DMS153 treated with DMSO at 0.1 percent for 48 hours (cell line): ENCODE results near the gene RHBDD2.
"Not testable (repeated sequence)": the region's sequence is repeated elsewhere in the genome, so short reads cannot be mapped to it uniquely, and the experiment has no call there.

Experiments
- DNase-seq: peaks from one replicate; lab custom pipeline; 2025; ENCODE audit not compliant: unreplicated experiment; lab: John Stamatoyannopoulos, UW

RHBDD2 gene

DNA sequence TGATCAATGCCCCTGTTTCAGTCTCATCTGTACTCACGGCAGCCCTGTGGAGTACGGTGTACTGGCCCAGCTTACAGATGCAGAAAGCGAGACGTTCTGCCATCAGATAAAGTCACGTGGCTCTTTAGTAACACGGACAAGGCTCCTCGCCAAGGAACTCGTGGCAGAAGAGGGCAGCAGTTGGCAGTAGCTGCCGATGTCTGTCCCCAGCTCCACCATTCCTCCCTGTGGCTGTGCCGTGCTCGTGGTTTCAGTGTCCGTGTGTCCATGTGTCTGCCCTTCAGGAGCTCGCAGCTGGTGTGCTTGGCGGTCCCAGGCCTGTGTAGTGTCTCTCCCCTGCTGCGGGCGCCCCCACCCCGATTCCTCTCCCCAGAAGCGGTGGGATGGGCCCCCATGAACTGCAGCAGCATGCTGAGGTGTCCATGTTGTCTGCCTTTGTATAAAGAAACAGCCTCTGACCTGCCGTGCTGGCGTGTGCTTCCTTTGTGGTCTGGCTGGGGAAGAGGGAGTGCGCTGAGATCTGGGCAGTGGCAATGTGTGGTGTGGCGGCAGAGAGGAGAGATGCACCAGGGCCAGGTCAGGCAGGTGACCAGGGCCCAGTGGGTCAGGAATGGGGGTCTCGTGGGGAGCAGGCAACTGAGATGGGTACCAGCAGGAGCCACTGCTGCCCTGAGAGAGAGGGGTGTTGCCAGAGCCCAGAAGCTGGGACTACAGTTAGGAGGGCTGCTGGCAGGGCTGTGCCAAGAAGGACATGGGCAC lies 9.8 kb downstream of the RHBDD2 start:
- no peak for DNase-seq

DNA sequence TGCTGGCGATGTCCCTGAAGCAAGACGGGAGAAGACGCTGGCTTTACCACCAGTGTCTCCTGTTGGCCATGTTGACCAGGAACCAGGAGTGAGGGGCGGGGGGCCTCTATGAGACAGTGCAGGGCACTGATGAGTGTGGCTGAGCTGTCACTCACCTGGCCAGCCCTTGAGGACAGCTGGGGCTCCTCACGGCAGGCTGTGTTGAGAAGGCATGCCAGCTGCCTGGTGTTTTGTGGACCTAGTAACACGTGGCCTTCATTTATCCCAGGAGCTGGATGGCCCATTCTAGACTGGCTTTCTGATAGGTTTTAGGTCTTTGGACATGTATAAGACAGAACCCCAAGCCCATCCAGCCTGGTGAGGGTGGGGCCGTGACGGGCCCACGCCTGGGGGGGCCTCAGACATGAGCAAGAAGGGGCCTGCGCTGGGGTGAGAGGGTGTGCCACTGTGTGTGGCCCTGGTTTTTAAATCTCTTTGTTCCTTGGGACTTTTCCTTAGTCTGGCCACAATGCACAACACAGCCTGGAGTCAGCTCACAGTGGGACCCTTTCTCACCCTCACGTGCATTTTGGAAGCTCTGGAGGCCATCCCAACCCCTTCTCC lies 10.5 kb downstream of the RHBDD2 start:
- no peak for DNase-seq

DNA sequence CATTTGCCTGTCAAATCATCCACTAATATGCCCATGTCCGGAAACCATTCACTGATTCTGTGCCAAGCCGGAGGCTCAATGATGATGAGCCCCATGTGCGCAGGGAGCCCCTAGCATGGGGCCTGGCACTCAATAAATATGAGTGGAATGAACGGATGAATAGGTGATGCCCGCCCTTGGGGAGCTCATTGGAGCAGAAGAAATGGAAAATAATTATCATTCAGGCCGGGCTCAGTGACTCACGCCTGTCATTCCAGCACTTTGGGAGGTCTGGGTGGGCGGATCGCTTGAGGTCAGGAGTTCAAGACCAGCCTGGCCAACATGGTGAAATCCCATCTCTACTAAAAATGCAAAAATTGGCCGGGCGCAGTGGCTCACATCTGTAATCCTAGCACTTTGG lies 11.0 kb downstream of the RHBDD2 start:
- no peak for DNase-seq

DNA sequence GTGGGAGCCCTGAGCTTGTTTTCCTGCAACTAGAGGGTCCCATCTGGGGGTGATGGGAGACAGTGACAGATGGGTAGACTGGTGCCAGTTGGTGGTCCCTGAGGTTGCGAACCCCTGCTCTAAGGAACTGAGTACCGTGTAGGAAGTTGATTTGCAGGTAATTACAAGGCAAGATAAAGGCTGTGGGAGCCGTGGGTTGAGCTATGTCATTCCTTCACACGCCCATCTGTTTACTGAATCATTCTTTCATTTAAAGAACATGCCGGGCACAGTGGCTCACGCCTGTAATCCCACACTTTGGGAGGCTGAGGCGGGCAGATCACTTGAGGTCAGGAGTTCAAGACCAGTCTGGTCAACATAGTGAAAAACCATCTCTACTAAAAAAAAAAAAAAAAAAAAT lies 12.4 kb downstream of the RHBDD2 start:
- not testable (repeated sequence) for DNase-seq

DNA sequence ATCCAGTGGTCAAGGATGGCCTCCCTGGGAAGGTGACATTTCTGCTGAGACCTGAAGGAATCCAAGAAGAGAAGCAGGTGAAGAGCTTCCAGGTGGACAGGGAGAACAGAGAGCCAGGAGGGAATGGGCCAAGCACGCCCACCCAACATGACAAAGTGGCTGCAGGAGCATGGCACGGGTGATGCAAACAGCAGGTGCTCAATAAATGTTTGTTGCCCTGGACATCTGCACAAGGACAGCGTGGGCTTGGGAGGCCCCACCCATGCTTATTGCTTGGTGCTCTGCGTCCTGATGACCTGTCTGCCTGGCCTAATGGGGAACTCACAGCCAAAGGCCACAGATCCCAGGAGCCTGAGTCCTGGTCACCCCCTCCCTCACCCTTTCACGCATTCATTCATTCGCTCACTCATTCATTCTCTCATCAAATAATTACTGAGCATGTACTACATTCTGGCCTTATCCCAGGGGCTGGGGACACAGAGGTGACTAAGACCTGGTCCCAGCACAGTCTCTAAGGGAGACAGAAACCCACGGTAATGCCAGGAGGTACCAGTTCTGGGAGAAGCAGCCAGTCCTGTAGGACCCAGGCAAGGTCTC lies 13.1 kb downstream of the RHBDD2 start:
- DNase-seq, result no peak

DNA sequence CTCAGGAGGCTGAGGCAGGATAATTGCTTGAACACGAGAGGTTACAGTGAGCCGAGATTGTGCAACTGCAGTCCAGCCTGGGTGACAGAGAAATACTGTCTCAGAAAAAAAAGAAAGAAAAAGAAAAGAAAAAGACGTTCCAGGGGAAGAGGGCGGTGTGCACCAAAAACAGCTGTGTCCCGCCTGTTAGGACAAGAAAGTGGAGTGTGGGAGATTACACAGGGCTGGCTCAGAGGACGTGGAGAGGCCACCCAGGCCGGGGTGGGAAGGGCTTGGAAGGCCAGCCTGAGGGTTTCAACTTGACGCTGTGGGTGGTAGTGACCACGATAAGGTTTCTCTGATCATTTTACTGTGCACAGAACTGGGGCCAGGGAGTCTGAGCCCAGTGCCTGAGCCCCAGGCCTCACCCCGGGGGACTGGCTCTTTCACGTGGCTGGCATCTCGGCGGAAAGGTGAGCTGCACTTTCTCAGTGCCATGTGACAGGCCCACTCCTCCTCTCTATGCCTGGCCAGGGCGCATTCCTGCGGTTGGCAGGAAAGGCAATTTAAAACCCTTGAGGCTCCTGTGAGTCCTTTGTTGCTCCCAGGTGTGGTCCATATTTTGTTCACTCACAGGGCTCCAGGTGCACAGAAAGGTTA lies 13.9 kb downstream of the RHBDD2 start:
- peak; percentile 39 for DNase-seq

DNA sequence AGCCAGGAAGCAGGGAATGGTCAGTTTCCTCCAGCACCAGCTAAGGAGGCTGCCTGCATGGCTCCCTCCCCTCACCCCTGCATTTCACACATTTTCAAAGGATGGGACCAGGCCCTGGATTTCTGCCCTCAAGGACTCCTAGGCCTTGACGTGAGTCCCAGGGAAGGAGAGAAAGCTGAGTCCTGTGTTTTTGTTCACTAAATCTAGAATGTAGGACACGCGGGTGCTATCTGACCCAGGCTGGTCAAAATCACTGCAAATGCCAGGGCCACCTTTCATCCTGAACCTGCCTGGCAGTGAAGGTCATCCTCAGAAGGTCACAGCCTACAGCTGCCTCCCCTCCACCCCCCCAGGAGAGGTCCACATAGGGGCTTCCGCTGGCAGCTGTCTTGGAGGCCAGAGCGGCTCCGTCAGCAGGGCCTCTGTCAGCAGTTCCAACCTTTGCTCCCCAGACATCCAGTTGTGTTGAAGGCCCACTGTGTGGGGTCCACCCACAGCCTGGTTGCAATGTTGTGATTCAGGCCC lies 18.0 kb downstream of the RHBDD2 start:
- no peak for DNase-seq

DNA sequence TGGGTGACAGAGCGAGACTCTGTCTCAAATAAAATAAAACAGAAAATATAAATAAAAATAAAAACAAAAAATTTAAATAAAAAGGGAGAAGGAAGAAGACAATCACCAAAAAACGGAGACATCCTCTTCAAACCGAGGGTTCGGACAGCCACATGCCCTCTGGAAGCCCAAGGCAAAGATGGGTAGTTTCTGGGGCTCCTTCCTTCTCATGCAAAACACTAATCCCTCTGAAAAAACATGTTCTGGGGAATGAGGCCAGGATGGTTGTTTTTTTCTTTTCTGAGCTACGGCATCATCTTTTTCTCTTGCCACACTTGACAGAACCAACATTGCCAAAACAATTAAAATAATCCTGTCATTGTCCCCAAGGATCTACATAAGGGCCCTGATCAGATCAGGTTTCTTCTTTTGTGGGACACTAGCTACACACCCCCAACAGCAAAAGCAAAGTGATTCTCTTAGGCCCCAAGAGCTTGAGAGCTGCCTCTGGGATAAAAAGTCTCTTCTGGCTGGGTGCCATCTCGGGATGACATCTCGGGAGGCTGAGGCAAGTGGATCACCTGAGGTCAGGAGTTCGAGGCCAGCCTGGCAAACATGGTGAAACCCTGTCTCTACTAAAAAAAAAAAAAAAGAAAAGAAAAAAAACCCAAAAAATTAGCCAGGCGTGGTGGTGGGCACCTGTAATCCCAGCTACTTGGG lies 21.9 kb downstream of the RHBDD2 start:
- DNase-seq, result no peak

DNA sequence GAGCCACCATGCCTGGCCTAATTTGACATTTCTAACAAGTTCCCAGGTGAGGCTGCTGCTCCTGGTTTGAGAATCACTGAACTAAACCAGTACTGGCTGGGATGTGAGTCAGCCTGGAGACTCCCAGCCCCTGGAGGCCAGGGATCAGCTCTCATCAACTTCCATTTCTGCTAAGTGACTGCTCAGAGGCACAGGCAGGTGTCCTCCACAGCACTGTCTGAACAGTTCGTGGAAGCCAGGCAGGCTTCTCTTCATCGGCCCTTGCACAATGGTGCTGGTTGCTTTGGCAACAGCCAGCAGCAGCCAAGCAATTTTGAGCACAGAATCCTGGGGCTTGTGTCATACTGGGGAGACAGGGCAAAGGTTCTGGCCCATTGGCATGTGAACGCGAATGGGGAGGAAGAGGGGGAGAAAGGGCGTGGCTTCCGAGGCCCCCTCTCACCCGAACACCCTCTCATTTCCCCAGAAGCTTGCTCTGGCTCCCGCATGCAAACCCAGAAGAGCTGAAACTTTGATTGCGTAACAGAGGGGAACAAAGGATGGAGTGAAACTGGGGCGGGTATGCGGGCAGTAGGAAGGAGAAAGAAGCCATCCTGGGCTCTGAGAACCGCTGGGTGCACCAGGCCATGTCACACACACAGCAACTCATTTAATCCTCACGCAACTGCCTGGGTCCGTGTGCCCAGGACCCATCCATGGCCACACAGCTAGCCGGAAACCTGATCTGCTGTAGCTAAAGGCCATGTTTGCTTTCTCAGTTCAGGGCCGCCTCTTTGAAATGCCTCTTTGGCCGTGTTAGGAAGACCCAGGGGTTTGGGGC lies 27.2 kb downstream of the RHBDD2 start:
- DNase-seq, result peak; percentile 68

DNA sequence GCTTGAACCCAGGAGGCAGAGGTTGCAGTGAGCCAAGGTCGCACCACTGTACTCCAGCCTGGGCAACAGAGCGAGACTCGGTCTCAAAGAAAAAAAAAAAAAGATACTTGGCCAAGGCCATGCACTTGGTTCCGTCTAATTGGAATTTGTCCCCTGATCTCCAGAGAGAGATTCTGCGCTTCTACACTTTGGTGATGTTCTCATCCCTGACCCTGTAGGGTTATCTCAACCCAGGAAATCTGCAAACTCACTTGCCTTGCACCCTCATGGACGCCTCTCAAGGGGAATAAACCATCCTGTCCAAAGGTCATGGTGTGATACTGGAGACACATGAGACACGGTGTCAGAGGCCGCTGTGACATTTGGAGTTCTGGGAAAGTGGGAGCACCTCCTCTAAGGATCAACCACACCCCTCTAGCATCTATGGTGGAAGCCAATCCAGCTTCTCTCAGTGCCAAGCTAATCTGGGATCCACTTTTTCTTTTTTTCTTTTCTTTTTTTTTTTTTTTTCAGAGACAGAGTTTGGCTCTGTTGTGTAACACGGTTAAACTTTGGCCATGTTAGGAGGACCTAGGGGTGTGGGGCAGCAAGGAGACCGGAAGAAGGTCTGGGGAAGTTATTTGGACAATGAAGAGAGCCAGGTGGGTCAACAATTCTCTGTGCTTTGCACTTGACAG lies 28.3 kb downstream of the RHBDD2 start:
- DNase-seq, result no peak

DNA sequence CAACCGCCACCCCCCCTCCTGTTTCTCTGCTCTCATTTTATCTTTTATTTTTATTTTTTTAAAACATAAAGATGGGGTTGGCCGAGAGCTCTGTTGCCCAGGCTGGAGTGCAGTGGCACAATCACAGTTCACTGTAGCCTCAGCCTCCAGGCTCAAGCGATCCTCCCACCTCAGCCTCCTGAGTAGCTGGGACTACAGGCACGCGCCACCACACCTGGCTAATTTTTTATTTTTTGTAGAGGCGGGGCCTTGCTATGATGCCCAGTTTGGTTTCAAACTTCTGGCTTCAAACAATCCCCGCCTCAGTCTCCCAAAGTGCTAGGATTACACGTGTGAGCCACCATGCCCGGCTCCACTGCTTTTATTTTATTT lies 28.8 kb downstream of the RHBDD2 start:
- DNase-seq, result not testable (repeated sequence)

DNA sequence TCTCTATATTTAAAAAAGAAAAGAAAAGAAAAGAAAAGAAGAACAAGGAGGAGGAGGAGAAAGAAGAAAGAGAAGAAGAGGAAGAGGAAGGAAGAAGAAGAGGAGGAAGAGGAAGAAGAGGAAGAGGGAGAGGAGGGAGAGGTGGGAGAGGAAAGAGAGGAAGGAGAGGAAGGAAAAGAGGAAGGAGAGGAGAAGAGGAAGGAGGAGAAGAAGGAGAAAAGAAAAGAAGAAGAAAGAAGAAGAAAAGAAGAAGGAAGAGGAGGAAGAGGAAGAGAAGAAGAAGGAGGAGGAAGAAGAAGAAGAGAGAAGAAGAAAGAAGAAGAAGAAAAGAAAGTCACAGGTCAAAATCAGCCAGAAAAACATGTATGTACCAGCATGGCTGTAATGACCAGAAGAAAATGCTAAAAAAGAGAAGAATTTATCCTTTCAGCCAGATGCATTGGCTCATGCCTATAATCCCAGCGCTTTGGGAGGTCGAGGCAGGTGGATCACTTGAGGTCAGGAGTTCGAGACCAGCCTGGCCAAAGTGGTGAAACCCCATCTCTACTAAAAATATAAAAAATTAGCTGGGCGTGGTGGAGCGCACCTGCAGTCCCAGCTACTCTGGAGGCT lies 30.8 kb downstream of the RHBDD2 start:
- DNase-seq, result no peak

DNA sequence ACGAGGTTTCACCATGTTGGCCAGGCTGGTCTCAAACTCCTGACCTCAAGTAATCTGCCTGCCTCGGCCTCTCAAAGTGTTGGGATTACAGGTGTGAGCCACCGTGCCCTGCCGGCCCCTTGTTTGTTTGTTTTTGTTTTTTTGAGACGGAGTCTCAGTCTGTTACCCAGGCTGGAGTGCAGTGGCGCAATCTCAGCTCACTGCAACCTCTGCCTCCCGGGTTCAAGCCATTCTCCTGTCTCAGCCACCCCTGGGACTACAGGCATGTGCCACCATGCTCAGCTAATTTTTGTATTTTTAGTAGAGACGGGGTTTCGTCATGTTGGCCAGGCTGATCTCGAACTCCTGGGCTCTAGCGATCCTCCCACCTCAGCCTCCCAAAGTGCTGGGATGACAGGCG lies 32.4 kb downstream of the RHBDD2 start:
- not testable (repeated sequence) for DNase-seq

DNA sequence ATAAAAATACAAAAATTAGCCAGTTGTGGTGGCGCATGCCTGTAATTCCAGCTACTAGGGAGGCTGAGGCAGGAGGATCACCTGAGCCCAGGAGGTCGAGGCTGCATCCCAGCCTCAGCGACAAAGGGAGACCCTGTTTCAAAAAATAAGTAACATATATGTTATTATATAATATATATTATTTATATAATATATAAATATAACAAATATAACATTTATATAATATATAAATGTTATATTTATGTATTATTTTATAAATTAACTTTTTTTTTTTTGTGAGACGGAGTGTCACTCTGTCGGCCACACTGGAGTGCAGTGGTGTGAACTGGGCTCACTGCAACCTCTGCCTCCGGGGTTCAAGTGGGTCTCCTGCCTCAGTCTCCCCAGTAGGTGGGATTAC lies 34.6 kb downstream of the RHBDD2 start:
- no peak for DNase-seq

DNA sequence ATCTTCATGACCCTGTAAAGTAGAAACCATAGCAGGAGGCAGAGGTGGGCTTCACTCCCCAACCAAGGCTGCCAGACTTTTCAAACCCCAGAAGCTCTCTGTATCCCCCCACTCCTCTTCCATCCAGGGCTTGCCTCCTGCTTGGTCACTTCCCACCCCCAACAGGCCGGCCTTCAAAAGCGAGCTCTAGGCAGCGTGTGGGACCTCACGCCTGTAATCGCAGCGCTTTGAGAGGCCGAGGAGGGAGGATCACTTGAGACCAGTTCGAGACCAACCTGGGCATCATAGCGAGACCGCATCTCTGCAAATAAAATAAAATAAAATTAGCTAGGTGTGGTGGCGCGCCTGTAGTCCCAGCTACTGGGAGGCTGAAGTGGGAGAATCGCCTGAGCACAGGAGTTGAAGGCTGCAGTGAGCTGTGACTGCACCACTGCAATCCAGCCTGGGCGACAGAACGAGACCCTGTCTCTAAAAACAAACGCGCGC lies 35.4 kb downstream of the RHBDD2 start:
- no peak for DNase-seq

DNA sequence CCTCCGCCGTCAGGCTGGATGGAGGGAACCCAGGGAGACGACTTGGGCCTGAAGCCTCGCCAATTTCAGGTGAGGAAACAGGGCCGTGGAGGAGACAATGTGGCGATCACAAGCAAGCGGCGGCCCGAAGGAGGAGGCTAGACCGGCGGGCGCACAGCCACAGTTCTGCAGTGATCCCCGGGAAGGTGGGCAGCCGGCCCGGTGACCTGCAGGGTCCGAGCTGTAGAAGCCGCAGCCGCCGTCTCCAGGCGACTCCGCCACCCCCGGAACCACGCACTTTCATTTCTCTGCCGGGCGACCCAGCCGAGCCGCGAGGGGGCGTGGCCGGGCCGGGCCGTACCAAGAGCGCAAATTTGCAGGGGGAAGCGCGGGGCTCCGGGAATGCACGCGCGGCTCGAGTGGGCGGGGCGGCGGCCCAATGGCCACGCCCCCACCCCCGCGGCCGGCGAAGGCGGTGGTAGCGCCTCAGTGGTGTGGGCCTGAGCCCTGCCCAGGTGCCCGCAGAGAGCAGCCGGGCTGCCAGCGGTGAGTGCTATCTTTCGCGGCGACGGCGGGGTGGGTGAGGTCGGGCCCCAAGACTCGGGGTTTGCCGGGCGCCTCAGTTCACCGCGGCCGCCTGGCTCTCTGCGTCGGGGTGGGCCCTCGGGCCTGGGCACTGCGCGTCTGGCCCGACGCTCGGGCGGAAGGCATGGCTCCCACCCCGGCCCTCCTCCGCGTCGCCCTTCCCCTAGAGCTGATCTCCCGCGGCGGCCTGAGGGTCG lies 36.0 kb downstream of the RHBDD2 start, which contains the start of gene POR:
Gene POR, plus strand, starts transcription at position 501 of the 761 bp plus-strand sequence. CDS start 38,847 bp downstream, outside the sequence.
- DNase-seq, result peak; percentile 76

DNA sequence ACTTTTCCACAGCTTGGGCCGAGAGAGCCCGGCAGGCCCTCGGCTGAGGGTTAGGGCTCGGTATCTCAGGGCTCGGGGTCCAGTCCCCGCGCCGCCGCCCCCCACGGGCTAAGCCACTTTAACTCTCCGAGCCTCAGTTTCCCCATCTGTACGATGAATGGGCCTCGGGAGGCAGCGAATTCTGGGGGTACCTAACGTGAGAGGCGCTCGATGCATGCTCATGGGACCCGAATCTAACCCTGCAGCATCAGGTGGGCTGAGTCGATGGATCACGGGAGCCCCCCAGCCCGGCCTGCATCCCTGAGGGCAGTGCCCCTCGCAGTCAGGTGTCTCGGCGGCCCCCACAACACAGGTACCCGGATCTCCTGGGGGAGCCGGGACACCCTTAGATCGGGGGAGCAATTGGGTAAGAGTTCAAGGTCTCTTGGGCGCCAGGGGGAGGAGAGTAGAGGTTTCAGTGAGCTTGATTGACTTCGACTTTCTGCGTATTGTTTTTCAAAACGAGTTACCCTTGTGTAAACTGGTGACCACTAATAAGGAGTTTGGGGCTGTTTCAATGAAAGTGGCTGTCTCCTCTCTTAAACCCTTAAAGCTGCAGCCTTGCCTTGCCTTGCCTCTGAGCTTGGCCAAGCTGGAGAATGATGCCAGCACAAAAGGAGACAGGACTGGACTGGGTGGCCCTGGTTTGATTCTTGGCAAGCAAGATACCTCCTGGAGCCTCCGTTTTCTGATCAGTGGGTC lies 36.8 kb downstream of the RHBDD2 start:
- no peak for DNase-seq

DNA sequence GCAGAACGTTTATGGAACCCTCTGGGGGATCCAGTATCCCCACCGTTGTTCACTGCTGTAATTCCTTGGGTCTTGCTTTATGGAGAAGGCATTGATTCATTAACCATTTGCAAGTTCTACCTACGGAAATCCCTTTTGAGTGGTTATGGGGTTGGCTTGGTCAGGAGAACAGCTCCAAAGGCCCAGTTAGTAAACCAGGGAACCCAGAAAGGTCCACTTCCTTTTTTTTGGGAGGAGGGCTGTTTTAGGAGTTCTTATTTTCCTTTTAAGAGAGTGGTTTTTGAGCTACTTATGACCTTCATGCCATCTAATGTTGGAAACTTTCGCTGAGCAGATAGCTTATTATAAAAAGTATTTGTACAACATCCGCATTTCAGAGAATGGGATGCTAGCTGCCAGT lies 37.4 kb downstream of the RHBDD2 start:
- no peak for DNase-seq
